Uterus (tissue), 4 donors: ENCODE measurements around the gene PSEN1. TPM values are rescaled to one million over a fixed set of nuclear protein-coding genes. Genes with fewer than 3 reads are reported as not detected.

Source experiments
- DNase-seq, 2 donors: peaks; one replicate each; pipeline ENCODE4 v3.0.0-alpha.2; 2019 to 2020
- H3K27ac ChIP-seq, 2 donors: fragments of 200-600 bp; sonication (generic); 1 replicate in 1 of 2; 2 replicates in 1 of 2; pipeline ENCODE4 v1.5.1; 2016 to 2018
- H3K27me3 ChIP-seq, 2 donors: fragments of 200-600 bp; sonication (generic); one replicate each; pipeline ENCODE4 v1.5.1; 2018 to 2019; ENCODE audit warnings: control low read depth in 1 of 2
- H3K36me3 ChIP-seq, 2 donors: fragments of 200-600 bp; sonication (generic); one replicate each; pipeline ENCODE4 v1.5.1; 2019; ENCODE audit warnings: control low read depth in 1 of 2
- H3K4me1 ChIP-seq, 2 donors: fragments of 200-600 bp; sonication (generic); one replicate each; pipeline ENCODE4 v1.5.1; 2018 to 2019; ENCODE audit warnings: control low read depth in 1 of 2
- H3K4me3 ChIP-seq, 2 donors: fragments of 200-600 bp; sonication (generic); 1 replicate in 1 of 2; 2 replicates in 1 of 2; pipeline ENCODE4 v1.5.1; 2018 to 2019; ENCODE audit warnings: mild to moderate bottlenecking in 1 of 2
- H3K9me3 ChIP-seq, 2 donors: fragments of 200-600 bp; sonication (generic); one replicate each; pipeline ENCODE4 v1.5.1; 2019; ENCODE audit warnings: control low read depth in 1 of 2
- POLR2A ChIP-seq, 2 donors: fragments of 450-650 bp; IDR thresholded peaks; one replicate each; pipeline ENCODE4 v1.6.1; 2016; ENCODE audit warnings: antibody characterized with exemption in 2 of 2, mild to moderate bottlenecking in 1 of 2, moderate library complexity in 1 of 2
- intact Hi-C: fragments of 100-400 bp; cut with DNase I; formaldehyde crosslinking; loops from one replicate; pipeline ENCODE4 v1.15.1; 2023; ENCODE audit warnings: low total_unique reads
- total RNA-seq, 4 donors: library from RNA; depleted of rRNA in 3 of 4; stranded (reverse); fragments of >200 nt in 3 of 4; gene quantifications; one replicate each; pipeline versions ENCODE4 v1.1.0 to v1.2.4, GENCODE V29; 2014 to 2023
- TF ChIP-seq, protein P1 (sequence below), 4 experiments: fragments of 200-600 bp in 2 of 4; fragments of 450-650 bp in 2 of 4; sonication (generic) in 2 of 4; IDR thresholded peaks; one replicate each; pipeline ENCODE4 v1.5.1; 2016 to 2019; ENCODE audit warnings: antibody characterized with exemption in 4 of 4, mild to moderate bottlenecking in 2 of 4, moderate library complexity in 1 of 4
- donor health status: DM: yes; HTN: yes; CAD: no.

Gene PSEN1
- total RNA-seq, 4 donors from 2014 or later, result 38.8 to 129 (median 67.8) TPM

DNA sequence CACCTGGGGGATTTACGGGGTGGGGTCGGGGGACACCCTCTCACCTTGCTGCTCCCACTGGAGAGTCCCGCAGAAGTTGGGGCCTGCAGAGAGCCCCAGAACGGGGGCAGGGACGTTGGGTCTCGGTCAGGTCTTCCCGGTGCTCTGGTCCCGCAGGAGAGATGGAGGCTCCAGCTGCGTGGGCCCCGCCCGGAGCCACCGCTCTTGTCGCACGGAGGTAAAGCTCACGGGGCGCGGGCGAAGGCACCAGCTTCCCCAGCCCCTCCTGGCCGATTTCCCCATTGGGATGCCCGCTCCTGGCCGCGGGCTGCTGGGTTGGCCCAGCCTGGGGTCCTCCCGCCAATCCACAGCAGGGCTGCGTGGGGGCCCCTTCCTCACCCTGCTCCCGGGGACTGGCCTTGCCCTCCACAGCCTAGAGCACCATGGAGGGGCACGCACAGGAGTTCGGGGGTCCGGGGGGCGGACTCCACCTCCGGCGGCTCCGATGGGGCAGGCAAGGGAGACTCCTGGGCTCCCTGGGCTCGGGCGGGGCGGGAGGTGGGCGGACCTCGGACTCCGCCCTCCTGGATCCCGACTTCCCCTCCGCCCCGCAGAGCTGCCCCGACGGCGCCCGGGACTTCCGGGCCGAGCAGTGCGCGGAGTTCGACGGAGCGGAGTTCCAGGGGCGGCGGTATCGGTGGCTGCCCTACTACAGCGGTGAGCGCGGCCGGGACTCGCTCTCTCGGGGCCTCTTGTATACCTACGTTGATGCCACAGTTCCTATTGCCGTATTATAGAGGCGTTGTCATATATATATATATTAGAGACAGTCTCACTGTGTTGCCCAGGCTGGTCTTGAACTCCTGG is 109.4 kb downstream of the PSEN1 start:
- peak overlapping the region; percentile 32 to 38 for H3K4me3 ChIP-seq
- no peak for DNase-seq
- H3K27me3 ChIP-seq, result no peaks in the 10 kb centered on the region
- no peak for TF ChIP-seq POLR2A (IDR thresholded peaks at IDR 0.05)
- TF ChIP-seq, protein P1, sequence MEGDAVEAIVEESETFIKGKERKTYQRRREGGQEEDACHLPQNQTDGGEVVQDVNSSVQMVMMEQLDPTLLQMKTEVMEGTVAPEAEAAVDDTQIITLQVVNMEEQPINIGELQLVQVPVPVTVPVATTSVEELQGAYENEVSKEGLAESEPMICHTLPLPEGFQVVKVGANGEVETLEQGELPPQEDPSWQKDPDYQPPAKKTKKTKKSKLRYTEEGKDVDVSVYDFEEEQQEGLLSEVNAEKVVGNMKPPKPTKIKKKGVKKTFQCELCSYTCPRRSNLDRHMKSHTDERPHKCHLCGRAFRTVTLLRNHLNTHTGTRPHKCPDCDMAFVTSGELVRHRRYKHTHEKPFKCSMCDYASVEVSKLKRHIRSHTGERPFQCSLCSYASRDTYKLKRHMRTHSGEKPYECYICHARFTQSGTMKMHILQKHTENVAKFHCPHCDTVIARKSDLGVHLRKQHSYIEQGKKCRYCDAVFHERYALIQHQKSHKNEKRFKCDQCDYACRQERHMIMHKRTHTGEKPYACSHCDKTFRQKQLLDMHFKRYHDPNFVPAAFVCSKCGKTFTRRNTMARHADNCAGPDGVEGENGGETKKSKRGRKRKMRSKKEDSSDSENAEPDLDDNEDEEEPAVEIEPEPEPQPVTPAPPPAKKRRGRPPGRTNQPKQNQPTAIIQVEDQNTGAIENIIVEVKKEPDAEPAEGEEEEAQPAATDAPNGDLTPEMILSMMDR (IDR thresholded peaks at IDR 0.05), result no peak
- intact Hi-C loops, result no loop called here
- no peaks in the 10 kb centered on the region for H3K9me3 ChIP-seq
- peak overlapping the region in 1 of 2 donors; percentile 19 for H3K27ac ChIP-seq
- H3K36me3 ChIP-seq, result no peaks in the 10 kb centered on the region
- H3K4me1 ChIP-seq, result peaks cover 0 to 6% of the 10 kb centered on the region in 2 donors

DNA sequence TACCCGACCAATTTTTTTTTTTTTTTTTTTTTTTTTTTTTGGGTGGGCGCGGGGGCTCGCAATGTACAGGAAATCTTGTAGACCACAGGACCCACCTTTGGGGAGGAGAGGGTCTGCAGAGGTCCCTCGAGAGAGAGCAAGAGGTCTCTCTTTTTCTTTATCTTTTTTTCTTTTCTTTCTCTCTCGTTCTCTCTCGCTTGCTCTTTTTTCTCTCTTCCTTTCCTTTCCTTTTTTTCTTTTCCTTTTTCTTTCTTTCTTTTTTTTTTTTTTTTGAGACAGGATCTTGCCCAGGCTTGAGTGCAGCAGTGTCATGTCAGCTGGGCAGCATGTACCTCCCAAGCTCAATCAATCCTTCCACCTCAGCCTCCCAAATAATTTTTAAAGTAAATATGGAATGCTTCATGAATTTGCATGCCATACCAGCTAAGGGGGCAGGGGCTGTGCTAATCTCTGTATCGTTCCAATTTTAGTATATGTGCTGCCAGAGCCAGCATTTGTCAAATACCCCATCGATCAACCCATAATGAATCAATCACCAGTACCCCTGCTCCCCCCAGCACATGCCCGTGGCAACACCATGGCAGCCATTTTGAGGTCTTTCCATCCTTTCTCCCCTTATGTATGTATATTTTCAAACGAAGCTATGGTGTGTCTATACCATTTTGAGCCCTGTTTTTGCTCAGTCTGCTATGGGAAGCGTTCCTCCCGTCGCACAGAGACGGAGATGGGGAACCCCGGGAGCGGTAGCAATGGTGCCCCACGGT is 110.3 kb downstream of the PSEN1 start:
- DNase-seq, result no peak
- H3K4me1 ChIP-seq, result peaks cover 0 to 6% of the 10 kb centered on the region in 2 donors
- H3K4me3 ChIP-seq, result no peak overlapping the region
- intact Hi-C loops, result no loop called here
- H3K27ac ChIP-seq, result no peak overlapping the region
- no peaks in the 10 kb centered on the region for H3K27me3 ChIP-seq
- no peaks in the 10 kb centered on the region for H3K36me3 ChIP-seq
- no peaks in the 10 kb centered on the region for H3K9me3 ChIP-seq
- TF ChIP-seq, protein P1 (IDR thresholded peaks at IDR 0.05), result no peak
- TF ChIP-seq POLR2A (IDR thresholded peaks at IDR 0.05), result no peak

DNA sequence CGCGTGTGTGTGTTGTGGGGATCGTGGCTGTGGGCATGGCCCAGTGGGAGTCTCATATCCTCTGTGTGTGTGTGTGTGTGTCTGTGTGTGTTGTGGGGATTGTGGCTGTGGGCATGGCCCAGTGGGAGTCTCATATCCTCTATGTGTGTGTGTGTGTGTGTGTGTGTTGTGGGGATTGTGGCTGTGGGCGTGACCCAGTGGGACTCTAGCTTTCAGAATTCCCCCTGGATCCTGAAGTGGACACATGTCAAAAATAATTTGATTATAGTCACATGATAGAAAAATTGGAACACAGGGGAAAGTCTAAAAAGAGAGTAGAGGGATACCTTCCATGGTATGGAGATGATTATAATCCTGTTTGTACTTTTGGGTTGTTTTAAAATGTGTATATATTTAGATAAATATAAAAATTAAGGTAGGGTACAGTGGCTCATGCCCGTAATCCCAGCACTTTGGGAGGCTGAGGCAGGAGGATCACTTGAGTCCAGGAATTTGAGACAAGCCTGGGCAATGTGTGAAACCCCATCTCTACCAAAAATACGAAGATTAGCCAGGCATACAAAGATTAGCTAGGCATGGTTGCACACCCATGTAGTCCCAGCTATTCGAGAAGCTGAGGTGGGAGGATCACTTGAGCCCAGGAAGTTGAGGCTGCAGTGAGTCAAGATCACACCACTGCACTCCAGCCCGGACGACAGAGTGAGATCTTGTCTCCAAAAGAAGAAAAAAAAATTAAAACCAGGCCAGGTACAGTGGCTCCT is 112.0 kb downstream of the PSEN1 start:
- TF ChIP-seq POLR2A (IDR thresholded peaks at IDR 0.05), result no peak
- TF ChIP-seq, protein P1 (IDR thresholded peaks at IDR 0.05), result no peak
- Histone ChIP-seq H3K27ac (no peak overlapping the region), H3K4me3 (no peak overlapping the region), H3K4me1 (no peaks in the 10 kb centered on the region), H3K9me3 (no peaks in the 10 kb centered on the region), H3K27me3 (no peaks in the 10 kb centered on the region), H3K36me3 (no peaks in the 10 kb centered on the region)
- intact Hi-C loops, result no loop called here
- no peak for DNase-seq

DNA sequence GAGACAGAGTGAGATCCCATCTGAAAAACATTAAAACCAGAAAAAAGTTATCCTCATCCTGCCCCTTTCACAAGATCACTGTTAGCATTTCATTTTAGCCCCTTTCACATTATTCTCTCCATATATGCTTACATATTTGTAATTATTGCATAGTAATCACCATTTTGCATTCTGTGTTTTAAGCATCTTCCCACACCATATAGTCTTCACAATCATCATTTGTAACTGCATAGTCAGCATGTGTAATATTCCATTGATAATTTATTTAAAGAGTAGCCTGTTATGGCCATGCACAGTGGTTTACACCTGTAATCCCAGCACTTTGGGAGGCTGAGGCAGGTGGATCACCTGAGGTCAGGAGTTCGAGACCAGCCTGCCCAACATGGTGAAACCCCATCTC is 112.8 kb downstream of the PSEN1 start:
- no peak overlapping the region for H3K27ac ChIP-seq

More for the DNA sequence above, 112.8 kb downstream of the PSEN1 start:
- TF ChIP-seq, protein P1 (IDR thresholded peaks at IDR 0.05), result no peak
- TF ChIP-seq POLR2A (IDR thresholded peaks at IDR 0.05), result no peak
- Histone ChIP-seq H3K27me3 (no peaks in the 10 kb centered on the region), H3K4me1 (no peaks in the 10 kb centered on the region), H3K9me3 (no peaks in the 10 kb centered on the region), H3K4me3 (no peak overlapping the region), H3K36me3 (no peaks in the 10 kb centered on the region)
- intact Hi-C loops, result no loop called here
- DNase-seq, result no peak
